DMS 273 treated with DMSO at 0.1 percent for 48 hours (cell line): ENCODE data around the gene KBTBD6.
"Not testable (repeated sequence)": the region's sequence is repeated elsewhere in the genome, so short reads cannot be mapped to it uniquely, and the experiment has no call there.

Source experiments
- DNase-seq: peaks from one replicate; lab custom pipeline; 2025; lab: John Stamatoyannopoulos, UW

Gene KBTBD6

DNA sequence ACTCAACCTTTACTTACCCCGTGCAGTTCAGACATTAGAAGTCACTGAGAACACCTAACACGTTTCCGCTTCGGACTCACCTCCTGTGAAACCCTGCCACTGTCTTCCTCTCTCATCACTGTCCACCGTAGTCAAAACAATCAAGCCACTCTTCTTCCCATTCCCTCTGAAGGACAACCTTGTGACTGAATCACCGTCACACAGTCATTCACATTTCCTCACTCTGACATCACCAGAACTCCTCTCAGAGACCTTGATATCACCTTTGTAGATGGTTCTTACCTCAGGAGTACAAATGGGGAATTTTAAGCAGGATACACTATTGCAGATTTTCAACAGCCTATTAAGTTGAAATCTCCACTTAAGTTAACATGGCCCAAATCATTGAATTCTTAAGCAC lies 1.3 kb upstream of the KBTBD6 start:
- no peak for DNase-seq

DNA sequence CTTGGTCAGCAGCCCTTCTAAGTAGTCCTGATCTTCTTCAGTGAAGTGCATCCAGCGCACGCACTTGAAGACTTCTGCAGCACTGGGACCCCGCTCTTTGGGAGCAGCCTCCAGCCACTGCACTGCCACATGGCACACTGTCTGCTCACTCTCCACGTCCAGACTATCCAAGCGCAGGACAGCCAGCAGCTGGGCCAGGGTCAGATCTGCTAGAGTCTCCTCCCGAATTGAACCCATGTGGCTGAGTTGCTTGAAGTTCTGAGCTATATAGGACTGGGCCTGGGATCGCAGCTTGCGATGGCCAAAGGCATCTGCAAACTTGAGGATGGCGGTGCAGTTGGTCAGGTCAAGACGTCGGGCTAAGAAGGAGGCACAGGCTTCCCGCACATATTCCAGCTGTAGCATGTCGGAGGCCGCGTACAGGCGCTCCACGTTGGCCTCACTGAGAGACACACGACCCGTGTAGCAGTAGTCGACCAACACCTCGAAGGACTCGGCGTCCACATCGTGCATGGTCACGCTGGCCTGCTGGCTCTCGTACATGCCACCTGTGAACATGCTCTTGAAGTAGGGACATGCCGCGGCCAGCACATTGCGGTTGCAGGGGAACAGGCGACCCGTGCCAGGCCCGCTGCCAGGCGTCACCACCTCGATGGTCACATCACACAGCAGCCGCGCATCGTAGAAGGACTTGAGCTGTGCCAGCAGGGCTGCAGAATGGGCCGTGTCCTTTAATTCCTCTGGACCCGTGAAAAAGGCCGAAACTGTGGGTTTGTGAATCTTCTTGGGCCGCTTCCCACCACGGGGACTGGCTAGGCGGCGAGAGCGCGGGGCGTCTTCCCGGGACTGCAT lies 716 bp downstream of the KBTBD6 start:
- DNase-seq: not testable (repeated sequence)

DNA sequence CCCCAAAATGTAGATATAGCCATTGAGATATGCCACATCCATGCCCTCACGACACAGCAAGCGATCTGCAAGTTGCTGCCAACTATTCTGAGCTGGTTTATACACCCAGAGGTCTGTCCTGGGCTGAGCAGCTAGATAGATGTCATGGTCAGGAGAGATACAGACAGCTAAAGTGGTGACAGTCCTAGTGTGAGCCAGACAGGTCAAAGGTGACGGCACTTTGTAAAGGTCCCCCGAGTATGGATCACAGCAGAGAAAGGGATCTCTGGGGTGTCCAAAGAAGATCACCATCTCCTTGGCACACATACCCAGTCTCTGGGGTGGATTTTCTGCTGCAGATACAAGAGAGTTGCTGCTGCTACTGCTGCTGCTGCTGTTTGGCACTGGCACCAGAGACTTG lies 1.4 kb downstream of the KBTBD6 start:
- DNase-seq: not testable (repeated sequence)

DNA sequence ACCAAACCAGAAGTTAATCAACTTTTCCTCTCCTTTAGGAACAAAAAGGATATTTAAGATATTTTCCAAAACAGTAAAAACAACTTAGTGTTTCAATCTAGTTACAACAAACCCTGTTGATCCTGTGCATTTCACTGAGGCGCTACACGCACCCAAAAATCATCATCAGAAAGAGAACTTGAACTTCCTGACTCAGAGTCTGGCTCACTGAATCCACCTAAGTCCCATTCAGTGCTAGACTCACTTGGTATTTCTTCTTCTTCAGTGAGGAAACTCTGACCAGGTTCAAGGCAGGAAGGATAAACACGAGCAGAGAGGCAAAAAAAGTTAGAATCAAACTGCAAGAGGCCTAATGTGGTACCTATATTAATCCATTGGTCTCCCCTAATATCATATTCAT lies 2.2 kb downstream of the KBTBD6 start:
- DNase-seq: no peak

DNA sequence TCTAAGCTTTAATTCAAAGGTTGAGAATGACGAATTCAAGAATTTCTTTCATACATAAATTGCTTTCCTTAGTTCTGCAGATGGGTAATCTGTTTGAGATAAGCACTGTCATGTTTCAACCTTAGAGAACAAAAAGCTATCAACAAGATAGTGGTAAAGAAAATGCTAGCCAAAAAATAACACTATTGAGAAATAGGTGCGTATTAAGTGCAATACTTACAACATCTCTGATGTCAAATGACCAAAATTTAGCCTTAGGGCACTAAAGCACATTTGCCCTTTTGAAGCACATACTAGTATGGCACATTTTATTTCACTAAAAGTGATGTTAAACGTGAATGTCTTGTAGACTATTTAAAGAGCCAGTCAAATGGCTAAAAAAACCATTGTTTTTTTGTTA lies 4.9 kb downstream of the KBTBD6 start:
- DNase-seq: no peak

DNA sequence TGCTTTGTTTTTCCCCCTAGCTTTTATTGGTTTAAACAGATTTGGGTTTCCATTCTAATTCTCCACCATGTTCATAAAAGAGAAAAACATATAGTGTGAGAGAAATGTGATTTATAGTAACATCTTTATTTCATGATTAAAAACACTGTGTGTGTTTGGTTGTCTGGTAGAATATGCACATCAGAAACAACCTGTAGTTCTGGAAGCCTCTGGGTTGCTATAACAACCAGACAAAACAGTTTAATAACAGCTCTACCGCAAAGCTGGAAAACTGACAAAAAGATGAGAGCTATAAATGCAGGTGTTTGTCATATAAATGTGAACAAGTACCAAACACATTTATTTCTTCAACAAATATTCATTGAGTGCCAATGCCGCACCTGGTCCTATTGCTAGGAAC lies 9.8 kb downstream of the KBTBD6 start:
- DNase-seq: no peak

DNA sequence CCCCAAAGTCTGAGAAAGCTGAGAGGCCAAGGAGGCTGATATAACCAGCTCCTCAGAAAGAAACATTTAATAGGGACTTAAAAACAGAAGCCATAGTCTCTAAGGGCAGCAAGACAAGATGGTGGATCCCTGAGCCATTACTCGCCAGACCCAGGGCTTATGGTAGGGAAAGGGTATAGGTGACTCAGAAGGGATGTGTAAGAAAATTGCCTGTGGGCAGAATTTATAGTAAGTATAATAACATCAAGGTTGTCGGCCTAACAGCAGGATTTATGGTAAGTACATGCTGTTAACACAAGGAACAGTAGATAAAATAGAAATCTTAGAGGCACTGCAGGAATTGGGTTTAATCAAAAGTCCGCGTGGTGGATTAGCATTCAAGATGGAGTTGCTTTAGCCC lies 14.7 kb downstream of the KBTBD6 start:
- DNase-seq: no peak

DNA sequence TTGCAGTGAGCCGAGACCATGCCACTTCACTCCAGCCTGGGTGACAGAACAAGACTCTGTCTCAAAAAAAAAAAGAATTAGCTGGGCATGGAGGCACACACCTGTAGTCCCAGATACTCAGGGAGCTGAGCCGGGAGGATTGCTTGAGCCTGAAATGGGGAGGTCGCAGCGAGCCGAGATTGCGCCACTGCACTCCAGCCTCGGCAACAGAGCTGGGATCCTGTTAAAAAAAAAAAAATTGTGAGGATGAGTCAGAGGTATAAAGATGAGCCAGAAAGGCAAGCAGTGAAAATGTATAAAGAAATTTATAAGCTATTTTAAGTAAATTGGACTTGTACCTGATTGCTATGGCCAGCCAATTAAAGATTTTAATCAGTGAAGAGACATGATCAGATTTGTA lies 21.1 kb downstream of the KBTBD6 start:
- no peak for DNase-seq

DNA sequence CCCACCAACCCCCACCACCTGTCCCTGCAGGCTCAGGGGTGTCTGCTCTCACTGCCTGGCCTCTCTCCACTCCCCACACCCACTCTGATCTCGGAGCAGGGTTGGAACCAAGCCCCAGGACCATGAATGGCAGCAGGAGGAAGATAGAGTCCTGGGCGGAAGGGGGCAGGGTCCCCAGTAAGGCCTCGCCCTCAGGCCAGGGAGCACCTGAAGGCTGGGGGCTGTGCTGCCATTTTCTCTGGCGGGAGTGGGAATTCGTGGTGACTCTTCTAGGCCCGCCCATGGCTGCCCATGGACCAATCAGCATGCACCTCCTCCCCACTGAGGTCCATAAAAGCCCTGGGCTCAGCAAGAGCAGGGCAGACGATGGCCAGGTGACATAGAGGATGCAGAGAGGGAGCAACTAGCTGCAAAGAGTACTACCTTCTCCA lies 25.0 kb downstream of the KBTBD6 start:
- no peak for DNase-seq

DNA sequence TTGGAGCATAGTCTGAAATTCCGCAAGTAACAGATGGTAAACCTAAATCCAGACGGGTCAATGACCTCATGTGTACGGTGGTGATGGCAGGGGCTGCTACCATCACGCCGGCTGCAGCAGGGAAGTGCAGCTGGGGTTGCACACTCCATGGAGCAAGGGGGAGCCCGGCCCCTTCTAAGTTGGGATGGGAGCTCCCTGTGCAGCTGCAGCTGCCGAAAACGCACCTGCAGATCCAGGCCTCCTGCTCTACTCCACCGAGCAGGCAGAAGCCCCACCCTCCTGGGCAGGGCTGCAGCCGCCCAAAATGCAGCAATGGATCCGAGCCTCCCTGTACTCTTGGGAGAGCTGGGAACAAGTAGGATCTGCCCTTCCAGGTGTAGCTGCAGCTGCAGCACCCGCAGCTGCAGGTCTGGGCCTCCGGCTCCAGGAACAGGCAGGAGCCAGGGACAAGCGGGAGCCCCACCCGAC lies 25.5 kb downstream of the KBTBD6 start:
- peak; percentile 9 for DNase-seq

DNA sequence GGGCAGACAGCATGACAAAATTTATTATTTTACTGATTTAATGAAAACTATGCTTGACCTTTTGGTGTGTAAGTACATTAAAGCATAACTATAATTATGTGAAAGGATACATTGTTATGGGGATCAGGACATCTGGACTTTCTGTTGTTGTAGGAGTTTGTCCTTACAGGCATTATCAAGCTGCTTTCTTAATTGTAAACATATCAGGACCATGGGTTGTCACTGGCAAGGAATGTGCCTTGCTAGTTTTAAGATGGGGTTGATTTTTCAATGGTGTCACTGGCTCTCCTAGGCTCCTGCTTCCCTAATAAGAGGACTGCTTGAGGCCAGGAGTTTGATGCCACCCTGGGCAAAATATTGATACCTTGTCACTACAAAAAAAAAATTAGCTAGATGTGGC lies 32.6 kb downstream of the KBTBD6 start:
- no peak for DNase-seq

DNA sequence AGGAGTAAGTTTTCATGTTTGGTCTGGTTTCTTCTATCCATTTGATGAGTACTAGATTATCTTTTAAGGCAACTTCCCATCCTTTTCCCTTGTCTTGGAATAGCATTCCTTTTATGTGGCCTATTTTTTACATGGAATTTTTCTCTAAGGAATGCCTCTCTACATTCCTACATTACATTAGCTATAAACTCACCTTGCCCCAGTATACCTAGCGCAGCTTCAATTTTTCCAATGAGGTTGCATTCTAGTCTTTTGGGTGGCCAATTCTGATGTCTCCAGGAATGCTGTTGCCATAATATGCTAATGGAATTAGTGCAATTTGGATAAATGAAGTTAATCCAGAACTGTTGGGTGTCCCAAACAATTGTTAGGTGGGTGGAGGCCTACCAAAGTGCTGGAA lies 33.8 kb downstream of the KBTBD6 start:
- no peak for DNase-seq

DNA sequence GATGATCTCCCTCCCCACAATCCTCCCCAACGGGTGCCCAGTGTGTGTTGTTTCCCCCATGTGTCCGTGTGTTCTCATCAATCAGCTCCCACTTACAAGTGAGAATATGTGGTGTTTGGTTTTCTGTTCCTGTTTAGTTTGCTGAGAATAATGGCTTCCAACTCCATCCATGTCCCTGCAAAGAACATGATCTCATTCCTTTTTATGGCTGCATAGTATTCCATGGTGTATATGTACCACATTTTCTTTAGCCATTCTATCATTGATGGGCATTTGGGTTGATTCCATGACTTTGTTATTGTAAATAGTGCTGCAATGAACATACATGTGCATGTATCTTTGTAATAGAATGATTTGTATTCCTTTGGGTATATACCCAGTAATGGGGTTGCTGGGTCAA lies 36.9 kb downstream of the KBTBD6 start:
- not testable (repeated sequence) for DNase-seq

DNA sequence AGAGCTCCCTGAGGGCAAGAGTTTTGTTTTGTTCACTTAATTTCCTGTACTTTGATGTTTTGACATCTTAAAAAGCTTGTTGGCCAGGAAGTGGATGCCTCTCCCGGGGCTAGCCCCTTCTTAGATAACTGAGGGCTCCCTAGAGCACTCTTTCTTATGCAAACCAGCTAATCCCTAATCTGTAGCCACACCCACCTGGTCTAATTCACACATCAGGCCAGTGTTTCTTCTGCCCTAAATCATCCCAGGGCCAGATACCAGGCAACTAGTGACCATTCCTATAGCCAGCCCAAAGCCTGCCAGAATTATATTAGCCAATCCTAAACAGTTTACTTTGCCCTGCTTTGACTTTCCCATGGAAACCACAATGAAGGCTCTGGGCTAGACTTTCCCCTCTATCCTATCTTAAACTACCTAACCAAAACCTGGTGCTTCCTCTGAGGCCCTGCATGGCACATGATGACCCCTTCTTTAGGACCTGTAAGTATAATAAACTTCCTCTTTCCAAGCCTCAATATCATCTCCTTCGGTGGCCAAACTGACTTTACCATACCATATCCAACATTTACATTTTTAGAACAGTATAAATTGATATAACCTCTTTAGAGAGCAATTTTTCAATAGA lies 46.5 kb downstream of the KBTBD6 start:
- DNase-seq: no peak

DNA sequence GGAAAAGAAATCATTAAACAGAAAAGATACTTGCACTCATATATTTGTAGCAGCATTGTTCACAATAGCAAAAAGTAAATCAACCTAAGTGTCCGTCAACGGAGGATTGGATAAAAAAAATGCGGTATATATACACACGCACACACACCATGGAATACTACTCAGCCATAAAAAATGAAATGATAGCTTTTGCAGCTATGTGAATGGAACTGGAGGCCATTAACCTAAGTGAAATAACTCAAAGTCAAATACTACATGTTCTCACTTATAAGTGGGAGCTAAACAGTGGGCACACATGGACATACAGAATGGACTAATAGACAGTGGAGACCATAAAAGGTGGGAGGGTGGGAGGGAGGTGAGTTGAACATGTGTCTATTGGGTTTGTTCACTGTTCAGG lies 52.9 kb downstream of the KBTBD6 start:
- DNase-seq: no peak
